B cell (primary cell): ENCODE measurements around the gene DCUN1D3. TPM values are rescaled to one million over a fixed set of nuclear protein-coding genes. Genes with fewer than 3 reads are reported as not detected.

ENCODE experiments used
- ATAC-seq: fragments of 200-7000 bp; cut with Tn5 transposase; one replicate; pipeline ENCODE4 v1.10.0; 2021; ENCODE audit warnings: low read depth, mild to moderate bottlenecking, moderate number of reproducible peaks, moderate library complexity
- CTCF ChIA-PET: fragments of 350-600 bp; sonication (Branson Sonifier 250); formaldehyde crosslinking; loops from one replicate; lab custom pipeline; 2021; ENCODE audit warnings: antibody characterized with exemption, inconsistent platforms; lab: Charles Lee
- POLR2A ChIA-PET: fragments of 350-600 bp; sonication (Branson Sonifier 250); formaldehyde crosslinking; loops from one replicate; lab custom pipeline; 2021; ENCODE audit warnings: antibody characterized with exemption; lab: Charles Lee
- DNase-seq: peaks from one replicate; pipeline ENCODE4 v3.0.0; 2013
- H2AFZ ChIP-seq: 2 replicates; pipeline ENCODE4 v1.6.1; 2012; ENCODE audit warnings: mild to moderate bottlenecking, low read depth, low read length; ENCODE audit not compliant: insufficient read depth, poor library complexity, severe bottlenecking
- H3K27ac ChIP-seq, 2 donors: 1 replicate in 1 of 2; 2 replicates in 1 of 2; pipeline ENCODE4 v1.5.1; 2012 to 2013; ENCODE audit warnings: low read length in 2 of 2, mild to moderate bottlenecking in 2 of 2, moderate library complexity in 1 of 2
- H3K27me3 ChIP-seq, 4 experiments: fragments of 200-600 bp in 1 of 4; sonication (generic) in 1 of 4; replicated peaks in 1 of 4; 1 replicate in 2 of 4; 2 replicates in 2 of 4; pipeline versions ENCODE4 v1.6.1 to v1.7.0; 2013 to 2016; ENCODE audit warnings: low read length in 3 of 4, mild to moderate bottlenecking in 2 of 4, mixed read lengths in 1 of 4, moderate library complexity in 1 of 4; ENCODE audit not compliant: insufficient read depth in 4 of 4, control insufficient read depth in 3 of 4; ENCODE audit errors: control extremely low read depth in 1 of 4
- H3K36me3 ChIP-seq, 2 experiments: replicated peaks in 1 of 2; 1 replicate in 1 of 2; 2 replicates in 1 of 2; pipeline versions ENCODE4 v1.6.1 to v1.7.1; 2013; ENCODE audit warnings: low read length in 1 of 2; ENCODE audit not compliant: insufficient read depth in 2 of 2, control insufficient read depth in 1 of 2; ENCODE audit errors: control extremely low read depth in 1 of 2, extremely low read depth in 1 of 2
- H3K4me1 ChIP-seq, 2 donors: fragments of 200-600 bp in 1 of 2; sonication (generic) in 1 of 2; 1 replicate in 1 of 2; 2 replicates in 1 of 2; pipeline versions ENCODE4 v1.5.1 to v1.6.1; 2013 to 2017; ENCODE audit warnings: low read length in 2 of 2; ENCODE audit not compliant: control insufficient read depth in 2 of 2, insufficient read depth in 2 of 2
- H3K4me2 ChIP-seq: replicated peaks from 2 replicates; pipeline ENCODE3; 2012; ENCODE audit warnings: mild to moderate bottlenecking, low read depth, low read length; ENCODE audit not compliant: poor library complexity, severe bottlenecking
- H3K4me3 ChIP-seq, 5 experiments: fragments of 200-600 bp in 1 of 5; sonication (generic) in 1 of 5; 1 replicate in 3 of 5; 2 replicates in 2 of 5; pipeline versions ENCODE4 v1.5.1 to v1.7.0; 2011 to 2016; ENCODE audit warnings: low read length in 4 of 5, mild to moderate bottlenecking in 4 of 5, low read depth in 2 of 5, control low read depth in 1 of 5, moderate library complexity in 1 of 5; ENCODE audit not compliant: insufficient read depth in 1 of 5; ENCODE audit errors: control extremely low read depth in 1 of 5, extremely low read depth in 1 of 5
- H3K79me2 ChIP-seq: fragments of 200-600 bp; sonication (generic); one replicate; pipeline ENCODE4 v1.6.0; 2016; ENCODE audit warnings: low read length; ENCODE audit not compliant: control insufficient read depth, insufficient read depth
- H3K9ac ChIP-seq: fragments of 200-600 bp; sonication (generic); 2 replicates; pipeline ENCODE4 v1.6.1; 2017; ENCODE audit warnings: mild to moderate bottlenecking, low read length, moderate library complexity
- H3K9me3 ChIP-seq, 3 donors: one replicate each; pipeline versions ENCODE4 v1.6.1 to v1.7.1; 2013; ENCODE audit warnings: low read length in 2 of 3; ENCODE audit not compliant: control insufficient read depth in 2 of 3, insufficient read depth in 1 of 3; ENCODE audit errors: control extremely low read depth in 1 of 3
- H4K20me1 ChIP-seq: 2 replicates; pipeline ENCODE4 v1.6.0; 2012; ENCODE audit warnings: mild to moderate bottlenecking, low read length; ENCODE audit not compliant: insufficient read depth, control insufficient read depth, poor library complexity, severe bottlenecking
- H3K27ac Mint-ChIP-seq: one replicate; pipeline ENCODE4 v1.8.0; 2021; ENCODE audit warnings: mixed read lengths
- H3K27me3 Mint-ChIP-seq: one replicate; pipeline ENCODE4 v1.8.0; 2021; ENCODE audit warnings: mixed read lengths
- H3K4me1 Mint-ChIP-seq: one replicate; pipeline ENCODE4 v1.8.0; 2021; ENCODE audit warnings: mixed read lengths
- H3K4me3 Mint-ChIP-seq: one replicate; pipeline ENCODE4 v1.8.0; 2021; ENCODE audit warnings: mixed read lengths
- H3K9me3 Mint-ChIP-seq: one replicate; pipeline ENCODE4 v1.8.0; 2022; ENCODE audit warnings: mixed read lengths; ENCODE audit not compliant: insufficient read depth
- EZH2 ChIP-seq: IDR thresholded peaks from 2 replicates; pipeline ENCODE4 v1.6.1; 2012; ENCODE audit warnings: borderline replicate concordance, low read depth, mild to moderate bottlenecking, moderate library complexity, low read length; ENCODE audit not compliant: insufficient read depth, poor library complexity, severe bottlenecking
- WGBS: methylation state at CpG from one replicate; pipeline ENCODE4 v1.1.5; 2013; ENCODE audit warnings: missing lambda C conversion rate; ENCODE audit not compliant: insufficient coverage; 5-methylcytosine and 5-hydroxymethylcytosine counted together
- intact Hi-C: fragments of 100-400 bp; cut with micrococcal nuclease; formaldehyde crosslinking; loops from one replicate; pipeline ENCODE4 v1.10.0; 2022
- polyA plus RNA-seq: library from polyadenylated mRNA; depleted of rRNA; stranded (reverse); fragments of >200 nt; gene quantifications from 2 replicates; pipeline ENCODE4 v1.2.3, GENCODE V29; 2012
- total RNA-seq, 2 donors: library from RNA; stranded (reverse); fragments of 120-200 nt in 1 of 2; gene quantifications; 1 replicate in 1 of 2; 2 replicates in 1 of 2; pipeline versions ENCODE4 v1.2.3 to v1.2.4, GENCODE V29; 2013 to 2022
- TF ChIP-seq, protein P1 (sequence below): fragments of 200-600 bp; IDR thresholded peaks from one replicate; pipeline ENCODE4 v1.8.0; 2022; ENCODE audit warnings: antibody characterized with exemption, mild to moderate bottlenecking

Gene DCUN1D3
- total and polyA plus RNA-seq, 2 donors (not counting 1 experiment from before 2014, with no cell fraction given), result 2.0 to 5.0 TPM

DNA sequence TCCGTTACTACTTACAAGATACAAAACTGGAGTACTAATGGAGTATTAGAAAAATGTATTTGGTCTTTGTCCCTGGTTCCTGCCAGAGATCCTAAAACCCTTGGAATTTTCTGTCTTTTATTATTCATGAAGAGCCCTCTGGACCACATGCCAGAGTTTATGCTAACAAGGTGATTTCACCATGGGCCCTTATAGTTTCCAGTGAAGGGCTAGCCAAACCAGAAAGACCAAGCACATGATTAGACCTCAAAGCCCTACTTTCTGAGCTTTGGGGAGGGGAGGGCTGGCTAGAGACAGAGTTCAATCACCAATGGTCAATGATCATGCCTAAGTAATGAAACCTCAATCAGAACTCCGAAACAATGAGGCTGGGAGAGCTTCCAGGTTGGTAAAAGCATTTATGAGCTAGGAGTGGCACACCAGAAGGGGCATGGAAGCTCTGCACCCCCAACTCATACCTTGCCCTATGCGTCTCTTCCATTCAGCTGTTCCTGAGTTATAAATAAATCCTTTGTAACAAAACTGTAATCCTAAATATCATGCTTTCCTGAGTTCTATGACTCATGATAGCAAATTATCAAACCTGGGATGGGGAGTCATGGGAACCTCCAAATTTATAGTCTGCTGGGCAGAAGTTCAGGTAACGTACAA, 10.4 kb downstream of the DCUN1D3 start:
- Mint-ChIP-seq H3K4me3 (no peak overlapping the region), H3K27ac (no peak overlapping the region), H3K27me3 (no peaks in the 10 kb centered on the region), H3K9me3 (no peaks in the 10 kb centered on the region), H3K4me1 (no peaks in the 10 kb centered on the region)
- intact Hi-C loops, result no loop called here
- no peak for DNase-seq
- H3K79me2 ChIP-seq, result peaks cover 53% of the 10 kb centered on the region
- no peak overlapping the region for H3K27ac ChIP-seq
- no CpG with 5 or more reads among the region's 4 CpGs for WGBS
- CTCF ChIA-PET, result interaction anchor here (0.6 to 1.4 kb wide), 3 partner anchors 10 to 1142 kb away, joined by 3 to 4 read pairs (median 3); no protein-coding TSS in a partner anchor
- H3K4me1 ChIP-seq, result no peaks in the 10 kb centered on the region
- H3K27me3 ChIP-seq, result no peaks in the 10 kb centered on the region
- peaks cover 5 to 7% of the 10 kb centered on the region in 2 experiments for H3K36me3 ChIP-seq
- no peak overlapping the region for H2AFZ ChIP-seq
- POLR2A ChIA-PET, result no interaction called here
- TF ChIP-seq EZH2, result no peak
- TF ChIP-seq, protein P1, sequence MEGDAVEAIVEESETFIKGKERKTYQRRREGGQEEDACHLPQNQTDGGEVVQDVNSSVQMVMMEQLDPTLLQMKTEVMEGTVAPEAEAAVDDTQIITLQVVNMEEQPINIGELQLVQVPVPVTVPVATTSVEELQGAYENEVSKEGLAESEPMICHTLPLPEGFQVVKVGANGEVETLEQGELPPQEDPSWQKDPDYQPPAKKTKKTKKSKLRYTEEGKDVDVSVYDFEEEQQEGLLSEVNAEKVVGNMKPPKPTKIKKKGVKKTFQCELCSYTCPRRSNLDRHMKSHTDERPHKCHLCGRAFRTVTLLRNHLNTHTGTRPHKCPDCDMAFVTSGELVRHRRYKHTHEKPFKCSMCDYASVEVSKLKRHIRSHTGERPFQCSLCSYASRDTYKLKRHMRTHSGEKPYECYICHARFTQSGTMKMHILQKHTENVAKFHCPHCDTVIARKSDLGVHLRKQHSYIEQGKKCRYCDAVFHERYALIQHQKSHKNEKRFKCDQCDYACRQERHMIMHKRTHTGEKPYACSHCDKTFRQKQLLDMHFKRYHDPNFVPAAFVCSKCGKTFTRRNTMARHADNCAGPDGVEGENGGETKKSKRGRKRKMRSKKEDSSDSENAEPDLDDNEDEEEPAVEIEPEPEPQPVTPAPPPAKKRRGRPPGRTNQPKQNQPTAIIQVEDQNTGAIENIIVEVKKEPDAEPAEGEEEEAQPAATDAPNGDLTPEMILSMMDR, result no peak
- H4K20me1 ChIP-seq, result no peaks in the 10 kb centered on the region
- no peak overlapping the region for H3K4me2 ChIP-seq
- H3K9ac ChIP-seq, result no peak overlapping the region
- H3K9me3 ChIP-seq, result no peaks in the 10 kb centered on the region
- no peak for ATAC-seq
- H3K4me3 ChIP-seq, result no peak overlapping the region

DNA sequence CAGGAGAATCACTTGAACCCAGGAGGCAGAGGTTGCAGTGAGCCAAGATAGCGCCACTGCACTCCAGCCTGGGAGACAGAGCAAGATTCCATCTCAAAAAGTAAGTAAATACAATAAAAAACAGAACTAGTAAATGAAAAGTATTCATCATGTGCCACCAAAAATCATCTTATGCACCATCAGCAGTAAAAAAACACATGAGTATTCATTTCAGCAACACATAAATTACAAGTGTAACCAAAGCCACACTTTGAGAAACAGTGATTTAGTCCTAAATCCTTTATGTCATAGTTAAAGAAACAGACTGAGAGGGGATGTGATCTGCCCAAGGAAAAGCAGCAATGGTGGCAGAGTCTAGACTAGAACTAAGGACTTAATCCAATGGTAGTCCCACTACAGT, 13.0 kb downstream of the DCUN1D3 start:
- Histone ChIP-seq H3K4me1 (no peaks in the 10 kb centered on the region), H3K4me3 (no peak overlapping the region), H3K36me3 (peaks cover 3 to 5% of the 10 kb centered on the region in 2 experiments), H3K27ac (no peak overlapping the region), H3K79me2 (peaks cover 34% of the 10 kb centered on the region), H4K20me1 (no peaks in the 10 kb centered on the region), H3K9ac (no peak overlapping the region), H2AFZ (no peak overlapping the region), H3K4me2 (no peak overlapping the region), H3K27me3 (no peaks in the 10 kb centered on the region), H3K9me3 (no peaks in the 10 kb centered on the region)
- H3K9me3 Mint-ChIP-seq, result no peaks in the 10 kb centered on the region
- ChIA-PET POLR2A (no interaction called here), CTCF (no interaction called here)
- no peaks in the 10 kb centered on the region for H3K4me1 Mint-ChIP-seq
- WGBS, result no CpG with 5 or more reads among the region's 1 CpG
- DNase-seq, result no peak
- no peak overlapping the region for H3K4me3 Mint-ChIP-seq
- no peak overlapping the region for H3K27ac Mint-ChIP-seq
- no peak for ATAC-seq
- TF ChIP-seq, protein P1, result no peak
- TF ChIP-seq EZH2, result no peak
- intact Hi-C loops, result no loop called here
- no peaks in the 10 kb centered on the region for H3K27me3 Mint-ChIP-seq
